Kasumi-1 (cell line): ENCODE results near the gene ATP8B3.

Experiments
- DNase-seq, 2 experiments: peaks; one replicate each; lab custom pipeline; 2025; lab: John Stamatoyannopoulos, UW

ATP8B3 gene

DNA sequence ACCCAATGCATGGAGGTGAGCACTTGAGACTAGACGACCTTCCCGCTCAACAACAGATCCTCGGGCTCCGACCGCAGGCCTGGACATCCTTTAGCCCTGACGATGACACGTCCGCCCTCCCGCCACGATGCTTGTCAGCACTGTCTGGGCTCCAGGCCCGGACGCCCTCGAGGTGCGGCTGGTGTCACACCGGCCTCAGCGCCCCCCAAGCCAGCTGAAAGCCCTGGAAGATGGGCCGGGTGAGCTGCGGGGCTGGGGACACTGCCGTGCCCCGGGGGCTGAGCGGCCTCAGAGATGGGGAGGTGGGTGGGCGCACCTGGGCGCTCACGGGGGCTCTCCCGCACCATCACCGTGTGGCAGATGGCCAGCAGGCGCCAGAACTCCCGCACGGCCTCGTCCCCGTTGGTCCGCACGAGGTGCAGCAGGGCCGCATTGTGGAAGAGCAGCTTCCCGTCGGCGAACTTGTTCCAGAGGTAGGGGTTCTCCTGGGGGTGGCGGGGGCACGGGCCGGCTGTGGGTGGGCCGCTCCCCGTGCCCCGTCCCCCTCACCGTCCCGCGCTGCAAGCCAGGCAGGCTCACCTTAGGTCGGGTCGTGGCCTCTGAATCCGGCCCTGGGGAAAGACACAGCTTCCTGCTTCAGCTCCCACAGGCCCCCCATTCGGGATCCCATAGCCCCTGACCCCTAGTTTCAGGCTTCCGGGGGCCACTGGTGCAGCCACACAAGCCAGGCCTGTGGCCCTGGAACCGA lies 15.5 kb downstream of the ATP8B3 start:
- DNase-seq: no peak

DNA sequence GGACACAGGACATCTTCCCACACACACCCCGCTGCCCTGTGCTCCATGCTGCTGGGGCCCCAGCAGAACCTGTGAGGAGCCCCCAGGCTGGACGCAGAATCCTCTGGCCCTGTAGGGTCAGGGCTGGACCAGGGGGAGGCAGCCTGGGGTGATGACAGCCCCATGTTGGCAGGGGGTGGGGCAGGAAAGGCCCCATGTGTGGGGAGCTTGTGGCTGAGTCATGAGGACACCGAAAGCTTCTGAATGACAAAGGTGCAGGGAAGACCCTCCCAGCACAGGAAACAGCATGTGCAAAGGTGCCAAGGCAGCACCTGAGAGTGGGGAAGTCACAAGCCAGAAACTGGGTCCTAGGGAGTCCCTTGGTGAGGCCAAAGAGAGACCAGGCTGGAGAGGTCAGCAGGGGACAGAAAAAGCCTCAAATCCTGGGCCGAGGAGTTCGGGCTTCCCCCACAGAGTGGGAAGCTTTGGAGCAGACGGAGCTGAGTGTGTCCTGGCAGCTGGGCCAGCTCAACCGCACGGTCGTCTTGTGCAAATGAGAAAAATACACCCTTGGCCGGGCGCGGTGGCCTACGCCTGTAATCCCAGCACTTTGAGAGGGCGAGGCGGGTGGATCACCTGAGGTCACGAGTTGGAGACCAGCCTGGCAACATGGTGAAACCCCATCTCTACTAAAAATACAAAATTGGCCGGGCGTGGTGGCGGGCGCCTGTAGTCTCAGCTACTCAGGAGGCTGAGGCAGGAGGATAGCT lies 17.5 kb downstream of the ATP8B3 start:
- no peak for DNase-seq

DNA sequence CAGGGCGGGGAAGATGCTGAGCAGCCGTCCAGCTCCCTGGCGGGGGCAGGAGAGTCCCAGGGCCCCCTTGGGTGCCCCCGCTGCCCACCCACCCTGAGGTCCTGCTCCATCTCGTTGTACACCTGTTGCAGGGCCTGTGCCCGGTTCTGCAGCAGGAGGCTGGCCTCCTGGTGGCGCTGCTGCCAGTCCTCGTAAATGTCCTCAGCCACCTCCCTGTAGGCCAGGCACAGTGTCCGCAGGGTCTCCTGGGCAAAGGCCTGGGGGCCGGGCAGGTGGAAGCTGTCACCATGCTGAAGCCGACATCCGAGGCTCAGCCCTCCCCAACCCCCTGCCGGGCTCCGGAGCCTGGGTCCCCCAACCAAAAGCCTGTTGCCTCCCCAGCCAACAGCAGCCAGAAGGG lies 20.2 kb downstream of the ATP8B3 start:
- no peak for DNase-seq

DNA sequence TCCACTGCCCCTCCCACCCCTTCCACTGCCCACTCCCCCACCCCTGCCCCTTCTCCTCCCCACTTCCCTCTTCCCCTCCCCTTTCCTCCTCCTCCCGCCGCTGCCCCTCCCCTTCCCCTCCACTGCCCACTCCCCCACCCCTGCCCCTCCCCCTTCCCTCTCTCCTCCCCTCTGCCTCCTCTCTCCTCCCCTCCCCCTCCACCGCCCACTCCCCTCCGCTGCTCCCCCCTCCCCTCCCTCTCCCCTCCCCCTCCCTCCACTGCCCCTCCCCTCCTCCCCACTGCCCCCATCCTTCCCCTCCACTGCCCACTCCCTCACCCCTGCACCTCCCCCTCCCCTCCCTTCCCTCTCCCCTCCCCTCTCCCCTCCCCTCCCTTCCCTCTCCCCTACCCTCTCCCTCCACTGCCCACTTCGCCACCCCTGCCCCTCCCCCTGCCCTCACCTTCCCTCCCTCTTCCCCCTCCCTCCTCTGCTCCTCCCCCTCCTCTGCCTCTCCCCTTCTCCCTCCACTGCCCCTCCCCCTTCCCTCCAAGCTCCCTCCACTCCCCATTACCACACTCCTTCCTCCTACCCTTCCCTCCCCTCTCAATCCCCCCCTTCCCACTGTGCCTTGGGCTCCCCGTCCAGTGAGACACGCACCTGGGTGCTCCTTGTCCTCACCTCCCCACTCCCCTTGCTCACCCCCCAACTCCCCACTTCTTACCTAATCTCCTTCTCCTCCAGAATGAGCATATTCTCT lies 21.9 kb downstream of the ATP8B3 start:
- no peak for DNase-seq

DNA sequence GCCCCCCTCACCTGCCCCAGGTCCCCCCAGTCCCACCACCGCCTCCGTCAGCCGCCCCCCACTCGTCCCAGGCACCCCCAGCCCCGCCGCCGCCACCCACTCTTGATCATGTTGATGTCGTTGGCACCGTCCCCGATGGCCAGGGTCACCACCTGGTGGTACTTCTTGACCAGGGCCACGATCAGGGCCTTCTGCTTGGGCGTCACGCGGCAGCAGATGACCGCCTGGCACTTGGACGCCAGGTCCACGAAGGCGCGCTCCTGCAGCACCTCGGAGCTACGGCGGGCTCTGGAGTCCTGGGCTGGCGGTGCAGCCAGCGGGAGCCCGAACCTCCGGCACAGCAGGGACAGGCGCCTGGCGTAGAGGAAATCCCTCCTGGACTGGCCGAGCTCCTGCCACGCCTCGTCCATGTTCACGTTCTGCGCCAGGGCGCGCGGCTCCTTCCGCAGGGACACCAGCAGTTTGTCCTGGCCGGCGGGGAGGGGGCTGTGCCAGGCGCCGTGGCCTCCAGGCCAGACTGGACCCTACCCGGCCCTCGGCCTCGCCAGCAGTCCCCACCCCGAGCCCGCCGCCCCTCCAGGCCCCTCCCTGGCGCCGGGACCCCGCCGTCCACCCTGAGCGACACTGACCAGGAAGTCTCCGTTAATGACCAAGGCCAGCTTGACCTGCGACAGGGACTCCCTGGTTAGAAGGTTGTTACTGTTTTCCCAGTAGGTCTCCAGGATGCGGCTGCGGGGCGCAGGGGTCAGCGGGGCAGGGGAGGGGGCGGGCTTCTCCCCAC lies 22.6 kb downstream of the ATP8B3 start:
- no peak for DNase-seq

DNA sequence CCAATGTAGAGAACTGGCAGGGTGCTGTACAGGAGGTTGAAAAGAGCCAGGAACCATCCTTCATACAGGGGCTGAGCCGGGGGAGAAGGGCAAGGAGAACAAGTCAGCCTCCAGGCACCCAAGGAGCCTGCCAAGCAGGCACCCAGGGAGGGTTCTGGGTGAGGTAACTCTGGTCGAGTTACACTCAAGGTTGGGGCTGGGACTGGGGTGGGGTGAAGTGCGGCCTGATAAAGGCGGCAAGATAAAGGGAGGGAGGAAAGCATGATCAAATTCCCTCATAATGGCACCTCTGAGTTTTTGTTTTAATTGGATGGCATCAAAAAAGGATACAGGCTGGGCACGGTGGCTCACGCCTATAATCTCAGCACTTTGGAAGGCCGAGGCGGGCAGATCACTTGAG lies 25.0 kb downstream of the ATP8B3 start:
- no peak for DNase-seq

DNA sequence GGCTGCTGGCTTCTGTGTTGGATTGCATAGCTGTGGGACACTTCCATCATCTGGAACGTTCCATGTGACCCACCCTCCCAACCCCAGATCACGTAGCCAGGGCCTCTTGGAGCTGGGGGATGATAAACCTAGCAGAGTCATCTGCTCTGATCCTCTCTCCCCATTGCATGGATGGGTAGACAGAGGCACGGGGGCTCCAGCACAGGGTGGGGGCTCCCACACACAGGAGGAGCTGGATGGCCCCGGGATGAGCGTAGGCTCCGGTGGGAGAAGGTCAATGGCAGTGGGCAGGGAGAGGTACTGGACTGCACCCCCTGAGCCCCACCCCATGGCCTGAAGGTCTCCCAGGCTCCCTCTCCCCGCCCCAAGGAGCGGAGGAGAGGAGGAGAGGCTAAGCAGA lies 25.4 kb downstream of the ATP8B3 start:
- no peak for DNase-seq

DNA sequence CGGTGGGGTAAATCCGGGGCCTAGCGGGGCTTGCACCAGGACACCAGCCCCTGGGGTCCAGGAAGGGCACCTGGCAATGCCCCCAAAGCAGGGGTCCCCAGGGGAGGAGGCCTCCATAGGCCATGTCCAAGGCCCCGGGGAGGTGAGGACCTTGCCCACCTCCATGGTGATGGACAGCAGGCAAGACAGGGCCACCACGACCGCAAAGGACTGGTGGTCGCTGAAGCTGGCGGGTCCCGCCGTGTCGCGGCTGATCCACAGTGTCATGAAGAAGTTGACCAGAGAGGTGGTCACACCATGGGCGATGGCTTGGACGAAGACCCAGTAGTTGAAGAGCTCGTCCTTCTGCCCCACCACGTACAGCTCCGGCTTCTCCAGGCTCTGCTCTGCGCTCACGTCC lies 26.8 kb downstream of the ATP8B3 start:
- no peak for DNase-seq

DNA sequence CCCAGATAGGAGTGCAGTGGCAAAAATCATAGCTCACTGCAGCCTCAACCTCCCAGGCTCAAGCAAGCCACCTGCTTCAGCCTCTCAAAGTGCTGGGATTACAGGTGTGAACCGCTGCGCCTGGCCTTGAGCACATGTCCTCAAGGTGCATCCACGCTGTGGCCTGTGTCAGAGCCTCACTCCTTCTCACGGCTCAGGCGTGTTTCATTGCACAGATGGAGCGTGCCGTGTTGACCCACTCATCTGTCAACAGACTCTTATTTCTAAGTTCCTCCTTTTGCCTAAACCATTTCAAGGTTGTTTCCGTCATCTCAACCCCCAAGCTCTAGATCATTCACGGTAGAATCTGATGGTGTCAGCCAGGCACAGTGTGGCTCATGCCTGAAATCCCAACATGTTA lies 28.2 kb downstream of the ATP8B3 start:
- peak; percentile 22 to 25 for DNase-seq

DNA sequence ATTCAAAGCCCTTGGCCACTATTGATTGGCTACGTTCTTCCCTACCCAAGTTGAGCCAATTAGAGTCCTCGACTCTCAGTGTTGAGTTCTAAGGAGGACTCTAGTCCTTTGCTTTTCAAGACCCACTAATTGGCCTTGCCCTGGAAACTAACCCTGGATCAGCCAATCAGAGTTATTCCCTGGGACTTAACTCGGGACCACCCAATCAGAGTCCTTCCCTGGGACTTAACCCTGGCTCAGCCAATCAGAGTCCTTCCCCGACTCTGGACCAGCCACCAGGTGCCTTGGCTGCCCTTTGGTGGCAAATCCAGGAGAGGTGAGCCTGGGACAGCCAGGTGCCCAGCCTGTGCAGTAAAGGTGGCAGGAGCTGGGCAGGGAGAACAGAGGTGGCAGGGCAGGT lies 28.7 kb downstream of the ATP8B3 start:
- no peak for DNase-seq

DNA sequence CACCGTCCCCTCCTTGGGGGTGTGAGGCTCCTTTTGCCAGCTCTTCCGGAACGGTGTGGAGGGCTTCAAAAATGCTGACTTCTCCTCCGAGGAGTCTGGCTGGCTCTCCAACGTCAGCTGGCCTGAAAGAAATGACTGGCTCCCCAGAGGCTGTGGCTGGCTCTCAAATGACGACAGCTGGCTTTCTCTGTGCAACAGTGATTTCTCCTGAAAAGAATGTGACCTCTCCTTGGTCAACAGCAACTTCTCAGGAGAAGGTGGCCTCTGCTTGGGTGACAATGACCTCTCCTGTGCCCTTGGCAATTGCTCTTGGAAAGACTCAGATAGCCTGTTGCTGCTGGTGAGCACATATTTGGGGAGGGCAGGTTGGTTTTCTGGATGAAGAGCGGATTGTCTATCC lies 29.6 kb downstream of the ATP8B3 start:
- DNase-seq: no peak

DNA sequence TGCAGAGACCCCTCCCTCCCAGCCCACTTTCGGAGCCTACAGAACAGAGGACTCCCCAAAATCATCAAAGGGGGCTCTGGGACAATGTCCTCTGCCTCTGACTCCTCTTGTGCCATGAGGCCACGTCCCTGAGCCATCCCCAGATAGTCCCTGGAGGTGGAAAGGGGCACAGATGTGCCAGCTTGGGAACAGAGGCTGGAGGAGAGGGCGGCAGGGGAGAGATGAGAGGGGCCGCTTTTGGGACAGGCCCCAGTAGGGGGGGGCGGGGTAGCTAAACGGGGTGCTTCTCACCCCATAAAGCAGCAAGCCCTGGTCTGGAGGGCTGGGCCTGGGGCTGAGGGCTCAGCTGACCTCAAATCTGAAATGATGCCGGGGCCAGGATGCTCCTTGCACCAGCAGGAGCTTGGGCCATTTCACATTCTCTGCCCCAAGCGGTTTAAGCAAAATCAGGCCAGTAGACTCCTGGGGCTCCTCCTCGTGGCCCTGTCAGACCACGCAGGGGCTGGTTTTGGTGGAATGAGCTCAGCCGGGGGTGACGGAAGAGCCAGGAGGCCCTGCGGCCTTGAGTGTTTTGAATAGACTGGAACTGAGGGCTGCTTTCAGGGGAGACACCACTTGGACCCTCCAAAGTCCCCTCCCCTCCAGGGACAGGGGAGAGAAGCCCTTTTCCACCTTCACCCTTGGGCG lies 31.7 kb downstream of the ATP8B3 start:
- DNase-seq: peak in 1 of 2 experiments; percentile 25

DNA sequence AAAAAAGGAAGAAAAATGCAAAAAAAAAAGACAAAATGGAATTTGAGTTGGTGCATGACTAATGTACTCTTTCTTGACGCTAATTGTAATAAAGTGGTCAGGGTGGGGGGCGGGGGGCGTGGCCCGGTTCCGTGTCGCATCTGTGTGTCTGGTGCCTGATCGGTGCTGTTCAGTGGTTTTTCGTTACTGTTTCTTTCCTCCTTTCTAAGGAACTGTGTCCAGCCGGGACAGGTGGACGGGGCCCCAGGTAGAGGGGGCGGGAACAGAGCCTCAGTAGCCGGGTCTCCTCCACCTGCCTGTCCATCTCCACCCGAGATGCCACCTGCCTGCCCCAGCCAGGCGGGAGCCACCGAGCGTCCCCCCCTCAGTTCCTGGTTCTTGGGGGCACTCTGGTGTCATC lies 32.5 kb downstream of the ATP8B3 start:
- no peak for DNase-seq

DNA sequence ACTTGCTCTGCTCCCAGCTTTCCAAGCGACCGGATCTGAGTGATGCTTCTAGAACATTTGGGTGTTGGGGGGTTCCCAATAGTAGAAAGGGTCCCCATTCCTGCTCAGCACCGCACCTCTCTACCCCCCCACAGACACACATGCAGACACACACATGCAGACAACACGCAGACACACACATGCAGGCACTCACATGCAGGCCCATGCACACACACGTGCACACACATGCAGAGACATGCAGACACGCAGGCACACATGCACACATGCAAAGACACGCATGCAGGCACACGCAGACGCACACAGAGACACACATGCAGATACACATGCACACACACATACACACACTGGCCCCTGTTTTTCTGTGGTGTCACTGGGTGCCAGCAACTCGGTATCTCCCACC lies 34.9 kb downstream of the ATP8B3 start:
- no peak for DNase-seq

DNA sequence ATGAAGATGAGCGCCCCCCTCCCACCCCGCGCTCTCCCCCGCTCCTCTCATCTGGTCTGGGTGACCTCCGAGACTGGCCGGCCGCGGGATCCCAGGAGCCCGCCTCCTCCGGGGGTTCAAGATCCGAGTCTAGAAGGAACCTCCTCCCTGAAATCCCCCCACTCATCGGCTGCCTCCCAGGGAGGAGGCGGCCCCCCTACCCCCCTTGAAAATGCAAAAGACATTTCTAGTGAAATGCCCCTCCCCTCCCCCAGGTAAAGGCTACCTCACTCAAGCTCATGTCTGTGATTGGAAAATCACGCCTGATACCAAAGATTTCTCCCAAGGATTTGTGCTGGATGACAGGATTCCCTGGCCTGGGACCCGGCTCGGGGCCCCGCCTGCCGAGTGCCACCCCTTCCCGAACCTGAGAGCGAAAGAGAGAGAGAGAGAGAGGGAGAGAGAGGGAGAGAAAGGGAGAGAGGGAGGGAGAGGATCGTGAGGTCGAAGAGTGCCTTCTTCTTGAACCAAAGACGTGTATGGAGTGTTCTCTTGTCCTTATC lies 35.4 kb downstream of the ATP8B3 start:
- DNase-seq: no peak

DNA sequence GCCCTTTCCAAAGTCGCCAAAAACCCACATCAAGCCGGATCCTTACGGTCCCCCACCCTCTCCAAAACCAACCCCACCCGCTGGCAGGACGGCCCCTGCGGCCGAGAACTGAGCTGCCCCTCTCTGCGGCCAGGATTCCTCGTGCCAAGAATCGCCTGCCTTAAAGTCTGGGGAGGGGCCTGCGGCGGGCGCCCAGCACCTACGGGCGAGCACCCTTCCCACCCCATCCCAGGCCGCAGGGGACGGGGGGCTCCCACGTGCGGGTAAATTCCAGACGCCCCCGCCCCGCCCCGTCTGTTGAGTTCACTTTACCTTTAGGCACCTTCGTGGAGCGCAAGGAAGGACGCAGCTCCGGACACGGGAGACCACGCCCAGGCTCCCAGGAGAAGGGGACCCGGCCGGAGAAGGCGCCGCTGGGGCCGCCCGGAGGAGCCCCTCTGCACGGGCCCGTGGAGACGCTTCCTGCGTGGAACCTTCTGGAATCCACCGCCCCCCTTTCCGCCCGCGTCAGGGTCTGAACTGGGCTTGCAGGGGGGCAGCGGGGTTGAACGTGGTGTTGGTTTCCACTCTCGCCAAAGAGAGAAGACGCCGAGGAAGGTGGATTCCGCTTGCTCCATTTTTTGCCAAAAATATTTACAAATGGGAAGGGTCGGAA lies 36.0 kb downstream of the ATP8B3 start:
- DNase-seq: no peak

DNA sequence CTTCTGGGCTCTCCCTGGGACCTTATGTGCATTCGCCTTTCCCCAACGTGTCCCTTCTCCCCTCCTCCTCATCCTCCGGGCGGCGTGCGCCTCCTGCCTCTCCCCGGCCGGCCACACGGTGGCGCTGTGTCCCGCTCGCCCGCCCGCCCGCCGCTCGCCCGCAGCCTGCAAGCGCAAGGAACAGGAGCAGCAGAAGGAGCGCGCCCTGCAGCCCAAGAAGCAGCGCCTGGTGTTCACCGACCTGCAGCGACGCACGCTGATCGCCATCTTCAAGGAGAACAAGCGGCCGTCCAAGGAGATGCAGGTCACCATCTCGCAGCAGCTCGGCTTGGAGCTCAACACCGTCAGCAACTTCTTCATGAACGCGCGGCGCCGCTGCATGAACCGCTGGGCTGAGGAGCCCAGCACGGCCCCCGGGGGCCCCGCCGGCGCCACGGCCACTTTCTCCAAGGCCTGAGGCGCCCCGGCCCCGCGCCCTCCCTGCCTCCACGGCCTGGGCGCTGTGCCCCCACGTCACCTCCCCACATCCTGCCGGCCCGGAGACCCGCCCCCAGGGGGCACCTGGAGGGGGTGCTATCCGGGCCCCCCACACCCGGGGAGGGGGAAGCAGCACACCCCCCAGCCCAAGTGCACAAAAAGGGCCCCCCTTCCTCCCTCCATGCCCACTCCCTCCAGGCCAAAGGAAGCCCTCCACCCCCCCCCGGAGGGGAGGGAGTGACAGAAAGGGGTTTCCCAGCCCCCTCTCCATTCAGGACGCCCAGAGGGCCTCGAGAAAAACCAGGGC lies 36.9 kb downstream of the ATP8B3 start:
- no peak for DNase-seq

DNA sequence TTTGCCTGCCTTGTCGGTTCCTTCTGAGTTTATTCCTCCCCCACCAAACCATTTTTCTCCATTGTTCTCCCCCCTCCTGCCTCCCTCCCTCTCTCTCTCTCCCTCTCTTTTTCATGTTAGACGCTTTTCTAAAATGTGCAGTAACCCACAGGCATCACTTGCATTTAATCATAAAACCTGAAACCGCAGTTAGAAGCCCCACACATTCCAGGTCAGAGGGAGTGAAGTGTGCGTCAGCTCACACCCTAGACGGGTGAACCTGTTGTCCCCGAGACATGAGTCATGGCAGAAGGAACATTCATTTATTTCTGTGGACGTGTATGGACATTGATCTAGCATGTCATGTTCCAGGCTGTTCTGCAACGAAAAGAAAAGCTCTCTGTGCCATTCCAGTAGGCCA lies 38.9 kb downstream of the ATP8B3 start:
- no peak for DNase-seq

DNA sequence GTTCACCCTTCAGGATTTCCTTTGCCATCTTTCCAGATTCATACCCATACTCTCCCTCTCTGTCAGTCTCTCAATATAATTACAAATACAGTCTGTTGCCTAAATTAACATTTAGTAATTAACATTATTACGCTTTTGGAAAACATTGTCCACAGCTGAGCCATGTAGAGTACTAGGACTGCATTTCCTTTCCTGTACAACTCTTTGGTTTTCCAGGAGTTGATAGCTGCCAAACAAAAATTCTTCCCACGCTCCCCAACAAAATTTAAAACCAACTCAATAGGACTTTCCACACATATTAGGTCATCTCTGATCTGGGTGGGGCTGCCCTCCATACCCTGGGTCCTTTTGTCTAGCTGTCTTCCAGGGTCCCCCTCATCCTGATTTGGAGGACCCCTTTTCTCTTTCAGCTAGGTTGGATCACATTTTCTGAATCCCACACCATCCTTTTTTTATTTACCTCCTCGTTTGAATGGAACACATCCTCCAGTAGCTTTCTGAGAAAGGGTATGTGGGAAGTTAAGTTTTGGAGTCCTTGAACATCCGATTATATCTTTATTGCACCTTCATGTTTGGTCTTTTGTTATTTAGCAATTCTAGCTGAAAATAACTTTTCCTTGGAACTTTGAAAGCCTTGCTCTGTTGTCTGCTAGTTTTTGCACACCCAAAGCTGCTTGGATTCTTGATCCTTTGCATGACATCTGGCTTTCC lies 41.1 kb downstream of the ATP8B3 start:
- no peak for DNase-seq
